Measurements from ENCODE around the gene FOXE3.

FOXE3 gene

GRCh38 chr1:47410068-47410455 is 6.0 kb upstream of the FOXE3 start:
- no peak overlapping the region for H3K27ac ChIP-seq
- no peaks in the 10 kb centered on the region for H3K27me3 ChIP-seq (ENCODE audit: insufficient read depth, low read depth, severe bottlenecking)
- no peaks in the 10 kb centered on the region for H3K9me3 ChIP-seq (ENCODE audit: severe bottlenecking)
- no peak for DNase-seq
- no peak for TF ChIP-seq CTCF (IDR thresholded peaks at IDR 0.05; ENCODE audit: low read depth, low read length)
- H3K4me3 ChIP-seq (ENCODE audit: low read depth, low read length), result no peak overlapping the region
- no peaks in the 10 kb centered on the region for H3K36me3 ChIP-seq

- Histone ChIP-seq H3K4me3 (ENCODE audit: low read depth, low read length) (no peak overlapping the region), H3K36me3 (no peaks in the 10 kb centered on the region), H3K27me3 (ENCODE audit: insufficient read depth, low read depth, severe bottlenecking) (no peaks in the 10 kb centered on the region), H3K9me3 (ENCODE audit: severe bottlenecking) (no peaks in the 10 kb centered on the region), H3K27ac (no peak overlapping the region)
- DNase-seq, result no peak
- TF ChIP-seq CTCF (IDR thresholded peaks at IDR 0.05; ENCODE audit: low read depth, low read length), result no peak
Measured at GRCh38 chr1:47411436-47411835, 4.6 kb upstream of the FOXE3 start.

GRCh38 chr1:47412437-47412836 is 3.6 kb upstream of the FOXE3 start:
- H3K36me3 ChIP-seq, result no peaks in the 10 kb centered on the region
- no peak overlapping the region for H3K4me3 ChIP-seq (ENCODE audit: low read depth, low read length)
- no peak for DNase-seq
- H3K27ac ChIP-seq, result no peak overlapping the region
- TF ChIP-seq CTCF (IDR thresholded peaks at IDR 0.05; ENCODE audit: low read depth, low read length), result no peak
- H3K9me3 ChIP-seq (ENCODE audit: severe bottlenecking), result no peaks in the 10 kb centered on the region
- no peaks in the 10 kb centered on the region for H3K27me3 ChIP-seq (ENCODE audit: insufficient read depth, low read depth, severe bottlenecking)

- Histone ChIP-seq H3K27me3 (ENCODE audit: insufficient read depth, low read depth, severe bottlenecking) (no peaks in the 10 kb centered on the region), H3K9me3 (ENCODE audit: severe bottlenecking) (no peaks in the 10 kb centered on the region), H3K4me3 (ENCODE audit: low read depth, low read length) (no peak overlapping the region), H3K27ac (no peak overlapping the region), H3K36me3 (no peaks in the 10 kb centered on the region)
- no peak for DNase-seq
- no peak for TF ChIP-seq CTCF (IDR thresholded peaks at IDR 0.05; ENCODE audit: low read depth, low read length)
Measured at GRCh38 chr1:47416319-47417169, 459 bp downstream of the FOXE3 start.

GRCh38 chr1:47417170-47418044 is 1.3 kb downstream of the FOXE3 start:
- no peak for TF ChIP-seq CTCF (IDR thresholded peaks at IDR 0.05; ENCODE audit: low read depth, low read length)
- no peak overlapping the region for H3K27ac ChIP-seq
- no peaks in the 10 kb centered on the region for H3K36me3 ChIP-seq
- no peaks in the 10 kb centered on the region for H3K9me3 ChIP-seq (ENCODE audit: severe bottlenecking)
- H3K4me3 ChIP-seq (ENCODE audit: low read depth, low read length), result no peak overlapping the region
- no peaks in the 10 kb centered on the region for H3K27me3 ChIP-seq (ENCODE audit: insufficient read depth, low read depth, severe bottlenecking)
- no peak for DNase-seq
